ENCODE results near the gene HNRNPA3.

DNA sequence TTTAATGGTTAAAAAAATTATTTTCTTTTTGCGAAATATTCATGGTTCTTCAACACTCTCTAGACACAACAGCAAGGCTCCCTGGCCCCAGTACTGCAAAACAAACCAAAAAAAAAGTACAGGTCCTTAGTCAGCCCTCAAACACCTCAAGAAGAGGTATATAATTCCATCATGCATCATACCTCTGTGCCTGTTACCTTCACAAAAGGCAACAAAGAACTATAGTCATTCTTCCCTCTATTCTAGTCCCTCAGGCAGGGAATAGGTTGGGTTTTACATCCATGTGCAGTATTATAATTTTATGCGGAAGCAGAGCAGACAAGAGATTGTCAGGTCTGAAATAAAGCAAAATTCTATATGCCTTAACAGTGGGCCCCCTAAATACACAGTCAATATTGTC, 43.4 kb downstream of the HNRNPA3 start:
- TF ChIP-seq, protein P1, sequence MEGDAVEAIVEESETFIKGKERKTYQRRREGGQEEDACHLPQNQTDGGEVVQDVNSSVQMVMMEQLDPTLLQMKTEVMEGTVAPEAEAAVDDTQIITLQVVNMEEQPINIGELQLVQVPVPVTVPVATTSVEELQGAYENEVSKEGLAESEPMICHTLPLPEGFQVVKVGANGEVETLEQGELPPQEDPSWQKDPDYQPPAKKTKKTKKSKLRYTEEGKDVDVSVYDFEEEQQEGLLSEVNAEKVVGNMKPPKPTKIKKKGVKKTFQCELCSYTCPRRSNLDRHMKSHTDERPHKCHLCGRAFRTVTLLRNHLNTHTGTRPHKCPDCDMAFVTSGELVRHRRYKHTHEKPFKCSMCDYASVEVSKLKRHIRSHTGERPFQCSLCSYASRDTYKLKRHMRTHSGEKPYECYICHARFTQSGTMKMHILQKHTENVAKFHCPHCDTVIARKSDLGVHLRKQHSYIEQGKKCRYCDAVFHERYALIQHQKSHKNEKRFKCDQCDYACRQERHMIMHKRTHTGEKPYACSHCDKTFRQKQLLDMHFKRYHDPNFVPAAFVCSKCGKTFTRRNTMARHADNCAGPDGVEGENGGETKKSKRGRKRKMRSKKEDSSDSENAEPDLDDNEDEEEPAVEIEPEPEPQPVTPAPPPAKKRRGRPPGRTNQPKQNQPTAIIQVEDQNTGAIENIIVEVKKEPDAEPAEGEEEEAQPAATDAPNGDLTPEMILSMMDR (optimal IDR thresholded peaks at IDR 0.05 in 1 of 3, IDR thresholded peaks at IDR 0.05 in 1 of 3, conservative IDR thresholded peaks at IDR 0.05 in 1 of 3; ENCODE audit: extremely low read depth in 1 of 3, insufficient read depth in 2 of 3, low read length in 3 of 3) = no peak
- TF ChIP-seq EZH2 (IDR thresholded peaks at IDR 0.05; ENCODE audit: low read length) = no peak
